Measurements from ENCODE around the gene DOK6. TPM values are rescaled to one million over a fixed set of nuclear protein-coding genes. Genes with fewer than 3 reads are reported as not detected.

The DOK6 gene
- total and polyA plus RNA-seq, 9 of the 15 experiments (the other 6 are each of a cell fraction or from before 2014, with no cell fraction given) = not detected

GRCh38 chr18:69408522-69408921 is 7.8 kb downstream of the DOK6 start:
- Histone ChIP-seq H3K36me3 (ENCODE audit: control insufficient read depth, insufficient read depth, low read length) (no peaks in the 10 kb centered on the region), H3K4me3 (no peak overlapping the region), H4K20me1 (replicated peaks; ENCODE audit: control insufficient read depth, insufficient read depth, low read length) (no peaks in the 10 kb centered on the region), H3K9me3 (replicated peaks; ENCODE audit: control insufficient read depth, insufficient read depth, low read depth, low read length) (no peaks in the 10 kb centered on the region), H3K4me2 (ENCODE audit: insufficient read depth, low read length) (no peak overlapping the region), H3K9ac (ENCODE audit: insufficient read depth in 1 of 2, low read depth in 2 of 2, low read length in 2 of 2) (no peak overlapping the region), H3K79me2 (ENCODE audit: control insufficient read depth, insufficient read depth, low read length) (no peaks in the 10 kb centered on the region), H3K4me1 (replicated peaks in 1 of 2; ENCODE audit: control insufficient read depth in 2 of 2, insufficient read depth in 2 of 2, low read length in 2 of 2) (no peaks in the 10 kb centered on the region), H3K9me1 (ENCODE audit: control insufficient read depth, insufficient read depth, low read length) (no peaks in the 10 kb centered on the region), H2AFZ (ENCODE audit: low read depth, low read length) (no peak overlapping the region), H3K27me3 (ENCODE audit: control insufficient read depth in 2 of 2, insufficient read depth in 2 of 2, low read length in 2 of 2) (no peaks in the 10 kb centered on the region), H3K27ac (ENCODE audit: extremely low read depth, low read depth, low read length) (no peak overlapping the region)
- in situ Hi-C loops (cut with MboI) = no loop called here
- no peak for TF ChIP-seq FUS (optimal IDR thresholded peaks at IDR 0.05; ENCODE audit: low read depth, low read length)
- TF ChIP-seq EWSR1 (IDR thresholded peaks at IDR 0.05; ENCODE audit: borderline replicate concordance, low read depth, partially characterized antibody) = no peak
- TF ChIP-seq KDM1A (IDR thresholded peaks at IDR 0.05) = no peak
- TF ChIP-seq MCM5 (IDR thresholded peaks at IDR 0.05; ENCODE audit: low read depth) = no peak
- TF ChIP-seq CAMTA2 (CRISPR knock-in tag; conservative IDR thresholded peaks at IDR 0.05) = no peak
- no peak for TF ChIP-seq ZNF76 (CRISPR knock-in tag; IDR thresholded peaks at IDR 0.05; ENCODE audit: borderline replicate concordance)
- TF ChIP-seq RNF2 (IDR thresholded peaks at IDR 0.05) = no peak
- TF ChIP-seq FOXJ2 (tag; IDR thresholded peaks at IDR 0.05) = no peak
- no peak for TF ChIP-seq THRA (IDR thresholded peaks at IDR 0.05)
- no peak for TF ChIP-seq GTF2F1 (IDR thresholded peaks at IDR 0.05; ENCODE audit: low read depth, low read length)
- TF ChIP-seq TARDBP (IDR thresholded peaks at IDR 0.05) = no peak
- no peak for TF ChIP-seq ZKSCAN3 (CRISPR knock-in tag; IDR thresholded peaks at IDR 0.05)
- TF ChIP-seq ZSCAN29 (IDR thresholded peaks at IDR 0.05) = no peak
- no peak for TF ChIP-seq SRSF3 (IDR thresholded peaks at IDR 0.05; ENCODE audit: insufficient read depth, low read length)
- TF ChIP-seq NELFE (IDR thresholded peaks at IDR 0.05; ENCODE audit: insufficient read depth, insufficient read length) = no peak
- intact Hi-C loops (cut with micrococcal nuclease) = no loop called here
- ChIA-PET CTCF (ENCODE audit: low intra/inter-chr PET ratio) (no interaction called here), POLR2A (no interaction called here)
- BruUV-seq (replicated peaks) = no TSS peak
- no peak for ATAC-seq
- DNase-seq (ENCODE audit: extremely low read depth in 1 of 4, low spot score in 3 of 4) = no peak
- FAIRE-seq = no peak
- 0% methylated on average over 1 of the region's 1 CpG for whole genome bisulfite sequencing (ENCODE audit: insufficient coverage, low coverage, missing lambda C conversion rate)
